PC-9 (cell line): Measurements from ENCODE around the gene ZNF488. TPM values are rescaled to one million over a fixed set of nuclear protein-coding genes. Genes with fewer than 3 reads are reported as not detected.

Experiments used
- BruUV-seq: library from RNA; stranded (reverse); fragments of 400-500 nt; replicated peaks from 2 replicates; lab custom pipeline; 2021; lab: Mats Ljungman, UMichigan
- CTCF ChIA-PET: fragments of 300-600 bp; sonication (Branson Sonifier 250); formaldehyde crosslinking; loops from one replicate; lab custom pipeline; 2022; ENCODE audit warnings: antibody characterized with exemption; lab: Charles Lee
- POLR2A ChIA-PET: fragments of 300-600 bp; sonication (Branson Sonifier 250); formaldehyde crosslinking; loops from one replicate; lab custom pipeline; 2022; ENCODE audit warnings: antibody characterized with exemption; ENCODE audit not compliant: unreplicated experiment; lab: Charles Lee
- DNase-seq, 2 experiments: peaks; one replicate each; pipeline versions ENCODE4 v3.0.0 to v3.0.0-alpha.2; 2015 to 2022; ENCODE audit warnings: mixed read lengths in 1 of 2
- H2AFZ ChIP-seq: fragments of 200-600 bp; sonication (generic); 2 replicates; pipeline ENCODE4 v1.8.1; 2017; ENCODE audit warnings: antibody characterized with exemption
- H3F3A ChIP-seq: fragments of 200-600 bp; sonication (generic); 2 replicates; pipeline ENCODE4 v1.8.1; 2017; ENCODE audit warnings: antibody characterized with exemption, mild to moderate bottlenecking, low read depth; ENCODE audit not compliant: insufficient read depth
- H3K27ac ChIP-seq: fragments of 200-600 bp; sonication (generic); 2 replicates; pipeline ENCODE4 v1.6.1; 2016; ENCODE audit warnings: mixed run types
- H3K27me3 ChIP-seq: fragments of 200-600 bp; sonication (generic); 2 replicates; pipeline ENCODE4 v1.6.1; 2016; ENCODE audit warnings: low read depth, mixed run types; ENCODE audit not compliant: insufficient read depth
- H3K36me3 ChIP-seq: fragments of 200-600 bp; sonication (generic); 2 replicates; pipeline ENCODE4 v1.6.1; 2016; ENCODE audit warnings: low read depth, mixed run types
- H3K4me1 ChIP-seq: fragments of 200-600 bp; sonication (generic); replicated peaks from 2 replicates; pipeline ENCODE4 v1.6.1; 2016; ENCODE audit warnings: mixed run types; ENCODE audit not compliant: insufficient read depth
- H3K4me2 ChIP-seq: fragments of 200-600 bp; sonication (generic); 2 replicates; pipeline ENCODE4 v1.6.1; 2017; ENCODE audit warnings: mixed run types
- H3K4me3 ChIP-seq: fragments of 200-600 bp; sonication (generic); 2 replicates; pipeline ENCODE4 v1.6.1; 2016; ENCODE audit warnings: mixed run types
- H3K79me2 ChIP-seq: fragments of 200-600 bp; sonication (generic); 2 replicates; pipeline ENCODE4 v1.6.1; 2017; ENCODE audit warnings: low read depth, mixed run types
- H3K9me2 ChIP-seq: fragments of 200-600 bp; sonication (generic); 2 replicates; pipeline ENCODE4 v1.8.1; 2017; ENCODE audit warnings: mild to moderate bottlenecking; ENCODE audit not compliant: insufficient read depth
- H3K9me3 ChIP-seq: fragments of 200-600 bp; sonication (generic); 2 replicates; pipeline ENCODE4 v1.8.1; 2016; ENCODE audit warnings: low read depth; ENCODE audit not compliant: insufficient read depth
- H4K20me1 ChIP-seq: fragments of 200-600 bp; sonication (generic); 2 replicates; pipeline ENCODE4 v1.8.1; 2017; ENCODE audit not compliant: insufficient read depth
- EZH2 ChIP-seq: fragments of 200-600 bp; sonication (generic); IDR thresholded peaks from 2 replicates; pipeline ENCODE4 v1.8.0; 2017; ENCODE audit warnings: antibody characterized with exemption, low read depth
- intact Hi-C: fragments of 100-400 bp; cut with micrococcal nuclease; formaldehyde crosslinking; loops from one replicate; pipeline ENCODE4 v1.10.0; 2022; ENCODE audit not compliant: unreplicated experiment
- total RNA-seq: library from RNA; stranded (reverse); gene quantifications from 2 replicates; pipeline ENCODE4 v1.2.3, GENCODE V29; 2021
- TF ChIP-seq, protein P1 (sequence below): fragments of 200-600 bp; sonication (generic); conservative IDR thresholded peaks from 2 replicates; pipeline ENCODE4 v1.6.1; 2017; ENCODE audit warnings: mixed run types, antibody characterized with exemption, mild to moderate bottlenecking, moderate library complexity

Gene ZNF488
- total RNA-seq, 1 experiment from 2014 or later, result 18.1 TPM

DNA sequence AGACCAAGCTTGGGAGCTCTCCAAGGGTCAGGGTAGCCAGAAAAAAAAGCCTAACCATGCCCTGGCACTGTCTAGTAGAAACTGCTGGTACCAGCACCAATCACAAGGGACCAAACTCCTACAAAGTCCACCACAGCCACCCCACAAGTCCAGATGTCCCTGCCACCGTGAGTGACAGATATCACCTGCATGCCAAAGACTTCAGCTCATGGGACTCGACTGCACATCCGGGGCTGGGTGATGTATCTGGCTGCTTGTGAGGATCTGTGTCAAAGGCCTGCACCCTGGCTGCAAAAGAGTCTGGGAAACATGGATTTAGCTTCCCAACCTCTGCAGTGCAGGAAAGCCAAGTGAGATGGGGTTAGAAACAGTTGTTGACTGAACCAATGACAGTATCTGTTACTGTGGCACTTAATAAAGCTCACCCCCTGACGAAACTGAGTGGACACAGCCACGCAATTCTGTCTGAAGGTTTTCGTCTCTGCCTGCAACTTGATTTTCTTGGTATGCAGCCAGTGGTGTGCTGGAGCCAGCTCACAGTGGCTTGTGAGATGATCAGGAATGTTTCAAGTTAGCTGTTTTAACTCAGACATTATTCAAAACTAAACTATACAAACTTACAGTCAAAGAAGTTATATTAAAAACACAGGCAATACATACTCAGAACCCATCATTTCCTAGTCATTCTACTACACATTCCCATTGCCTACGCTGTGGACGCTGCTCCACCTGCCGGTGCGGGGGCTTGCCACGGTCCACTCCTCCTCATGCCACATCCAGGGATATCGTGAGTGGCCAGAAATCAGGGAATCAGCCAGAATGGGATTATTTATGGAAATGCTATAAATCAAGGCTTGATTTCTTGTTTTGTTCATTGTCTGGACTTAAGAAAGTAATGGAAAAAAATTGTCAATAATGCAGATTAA is 9.2 kb downstream of the ZNF488 start:
- no peaks in the 10 kb centered on the region for H3K79me2 ChIP-seq
- H3K4me2 ChIP-seq, result no peak overlapping the region
- no peak for DNase-seq
- no peaks in the 10 kb centered on the region for H3K9me3 ChIP-seq
- H3K27ac ChIP-seq, result no peak overlapping the region
- TF ChIP-seq, protein P1, sequence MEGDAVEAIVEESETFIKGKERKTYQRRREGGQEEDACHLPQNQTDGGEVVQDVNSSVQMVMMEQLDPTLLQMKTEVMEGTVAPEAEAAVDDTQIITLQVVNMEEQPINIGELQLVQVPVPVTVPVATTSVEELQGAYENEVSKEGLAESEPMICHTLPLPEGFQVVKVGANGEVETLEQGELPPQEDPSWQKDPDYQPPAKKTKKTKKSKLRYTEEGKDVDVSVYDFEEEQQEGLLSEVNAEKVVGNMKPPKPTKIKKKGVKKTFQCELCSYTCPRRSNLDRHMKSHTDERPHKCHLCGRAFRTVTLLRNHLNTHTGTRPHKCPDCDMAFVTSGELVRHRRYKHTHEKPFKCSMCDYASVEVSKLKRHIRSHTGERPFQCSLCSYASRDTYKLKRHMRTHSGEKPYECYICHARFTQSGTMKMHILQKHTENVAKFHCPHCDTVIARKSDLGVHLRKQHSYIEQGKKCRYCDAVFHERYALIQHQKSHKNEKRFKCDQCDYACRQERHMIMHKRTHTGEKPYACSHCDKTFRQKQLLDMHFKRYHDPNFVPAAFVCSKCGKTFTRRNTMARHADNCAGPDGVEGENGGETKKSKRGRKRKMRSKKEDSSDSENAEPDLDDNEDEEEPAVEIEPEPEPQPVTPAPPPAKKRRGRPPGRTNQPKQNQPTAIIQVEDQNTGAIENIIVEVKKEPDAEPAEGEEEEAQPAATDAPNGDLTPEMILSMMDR, result no peak
- TF ChIP-seq EZH2, result no peak
- no peak overlapping the region for H2AFZ ChIP-seq
- H3K9me2 ChIP-seq, result no peaks in the 10 kb centered on the region
- H3K4me3 ChIP-seq, result no peak overlapping the region
- H3K36me3 ChIP-seq, result no peaks in the 10 kb centered on the region
- H3K4me1 ChIP-seq, result no peaks in the 10 kb centered on the region
- no TSS peak for BruUV-seq
- ChIA-PET CTCF (interaction anchor here (0.5 kb wide), 1 partner anchor 64 kb away, joined by 3 read pairs; no protein-coding TSS in a partner anchor), POLR2A (no interaction called here)
- H3F3A ChIP-seq, result no peaks in the 10 kb centered on the region
- no peaks in the 10 kb centered on the region for H3K27me3 ChIP-seq
- no peaks in the 10 kb centered on the region for H4K20me1 ChIP-seq
- intact Hi-C loops, result no loop called here

DNA sequence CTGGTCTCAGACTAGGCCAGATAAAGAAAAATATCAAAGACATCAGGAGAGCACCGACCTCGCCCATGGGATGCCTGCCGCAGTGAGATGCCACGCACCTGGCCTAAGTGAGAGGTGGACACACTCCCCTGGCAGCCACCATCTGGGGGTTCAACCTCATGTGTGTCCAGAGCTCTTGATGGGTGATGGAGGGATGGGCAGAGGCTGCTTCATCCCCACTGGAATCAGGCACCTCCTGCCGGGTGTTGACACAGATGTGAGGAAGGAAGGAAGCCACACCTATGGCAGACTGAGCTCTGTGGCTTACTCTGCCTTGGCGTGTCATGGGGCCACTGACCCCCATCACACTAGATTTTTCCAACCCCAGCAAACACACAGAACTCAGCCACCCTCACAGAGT is 11.4 kb downstream of the ZNF488 start:
- no peaks in the 10 kb centered on the region for H3K9me2 ChIP-seq
- CTCF ChIA-PET, result no interaction called here
- DNase-seq, result no peak
- H4K20me1 ChIP-seq, result no peaks in the 10 kb centered on the region
- H3K36me3 ChIP-seq, result no peaks in the 10 kb centered on the region
- H3K4me2 ChIP-seq, result no peak overlapping the region
- no TSS peak for BruUV-seq
- intact Hi-C loops, result no loop called here
- no peaks in the 10 kb centered on the region for H3K9me3 ChIP-seq
- no peak overlapping the region for H3K27ac ChIP-seq
- TF ChIP-seq, protein P1, result no peak
- TF ChIP-seq EZH2, result no peak
- no peak overlapping the region for H3K4me3 ChIP-seq
- H3K4me1 ChIP-seq, result no peaks in the 10 kb centered on the region
- H3K79me2 ChIP-seq, result no peaks in the 10 kb centered on the region
- H3K27me3 ChIP-seq, result no peaks in the 10 kb centered on the region
- H3F3A ChIP-seq, result no peaks in the 10 kb centered on the region
- no peak overlapping the region for H2AFZ ChIP-seq
- POLR2A ChIA-PET, result no interaction called here

DNA sequence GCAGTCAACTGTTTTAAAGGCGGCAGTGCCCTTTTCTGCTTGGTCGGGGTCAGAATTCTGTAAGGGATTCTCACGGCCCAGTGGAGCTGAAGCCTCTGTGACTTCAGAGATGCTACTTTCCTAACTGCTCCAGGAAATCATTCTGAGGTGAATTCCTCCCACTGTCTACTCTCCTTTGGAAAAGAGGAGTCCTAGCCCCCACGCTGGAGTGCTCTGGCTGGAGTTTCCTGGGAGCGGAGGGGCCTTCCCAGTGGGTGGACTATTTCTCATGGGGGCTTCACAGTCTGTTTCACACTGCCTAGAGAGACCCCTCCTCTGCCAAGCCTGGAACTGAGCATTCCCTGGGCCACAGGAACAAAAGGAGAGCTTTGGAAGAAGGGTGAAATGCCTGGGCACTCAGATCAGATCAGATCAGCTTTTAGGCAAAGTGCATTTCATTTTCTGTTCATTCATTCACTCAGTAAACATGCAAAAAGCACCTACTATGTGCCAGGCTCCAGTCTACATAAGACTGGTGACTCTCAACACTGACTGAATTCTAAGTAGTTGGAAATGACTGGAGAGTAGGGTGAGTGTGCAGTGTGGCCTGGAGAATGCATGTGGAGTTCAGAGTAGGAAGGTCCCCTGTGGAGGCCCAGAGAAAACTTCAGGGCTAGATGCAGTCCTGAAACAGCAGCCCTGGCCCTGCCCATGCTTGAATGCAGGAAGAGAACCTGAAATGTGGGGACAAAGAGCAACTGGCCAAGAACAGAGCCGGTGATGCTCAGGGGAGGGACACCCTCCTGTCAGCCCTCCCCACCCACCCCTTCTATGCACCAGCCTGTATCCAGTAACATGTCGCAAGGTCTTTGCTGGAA is 12.2 kb downstream of the ZNF488 start:
- TF ChIP-seq, protein P1, result no peak
- no peak for TF ChIP-seq EZH2
- no peaks in the 10 kb centered on the region for H3F3A ChIP-seq
- H3K9me3 ChIP-seq, result no peaks in the 10 kb centered on the region
- ChIA-PET CTCF (no interaction called here), POLR2A (no interaction called here)
- no TSS peak for BruUV-seq
- no peaks in the 10 kb centered on the region for H3K27me3 ChIP-seq
- intact Hi-C loops, result no loop called here
- no peaks in the 10 kb centered on the region for H4K20me1 ChIP-seq
- H3K4me2 ChIP-seq, result no peak overlapping the region
- H3K27ac ChIP-seq, result no peak overlapping the region
- H3K4me3 ChIP-seq, result no peak overlapping the region
- no peaks in the 10 kb centered on the region for H3K9me2 ChIP-seq
- no peaks in the 10 kb centered on the region for H3K4me1 ChIP-seq
- no peaks in the 10 kb centered on the region for H3K79me2 ChIP-seq
- H3K36me3 ChIP-seq, result no peaks in the 10 kb centered on the region
- no peak for DNase-seq
- no peak overlapping the region for H2AFZ ChIP-seq
